IMR-90 (cell line): Measurements from ENCODE around the gene COL5A1.

Experiments used
- BHLHE40 ChIP-seq: fragments of 150-350 bp; IDR thresholded peaks from 2 replicates; pipeline ENCODE4 v1.6.1; 2016; ENCODE audit warnings: mild to moderate bottlenecking, low read depth, low read length
- CEBPB ChIP-seq: IDR thresholded peaks from 2 replicates; pipeline ENCODE4 v1.6.1; 2012; ENCODE audit warnings: low read depth, low read length, improper control_type of control experiment
- CTCF ChIP-seq: conservative IDR thresholded peaks from 2 replicates; pipeline ENCODE4 v1.5.1; 2012; ENCODE audit warnings: mild to moderate bottlenecking, low read depth, low read length, improper control_type of control experiment
- ELK1 ChIP-seq: fragments of 150-350 bp; IDR thresholded peaks from 2 replicates; pipeline ENCODE4 v1.6.1; 2016; ENCODE audit warnings: low read depth, mild to moderate bottlenecking, low read length, moderate library complexity, borderline replicate concordance
- FOS ChIP-seq: fragments of 150-350 bp; IDR thresholded peaks from 2 replicates; pipeline ENCODE4 v1.6.1; 2016; ENCODE audit warnings: low read depth, low read length
- MAFK ChIP-seq: IDR thresholded peaks from 2 replicates; pipeline ENCODE4 v1.6.1; 2012; ENCODE audit warnings: low read depth, low read length, improper control_type of control experiment
- MXI1 ChIP-seq: IDR thresholded peaks from 2 replicates; pipeline ENCODE4 v1.6.1; 2012; ENCODE audit warnings: low read depth, mild to moderate bottlenecking, low read length, moderate library complexity, borderline replicate concordance
- NFE2L2 ChIP-seq: fragments of 150-350 bp; IDR thresholded peaks from 2 replicates; pipeline ENCODE4 v1.6.1; 2016; ENCODE audit warnings: low read depth, mild to moderate bottlenecking, low read length
- POLR2A ChIP-seq: IDR thresholded peaks from 2 replicates; pipeline ENCODE4 v1.6.1; 2012; ENCODE audit warnings: mild to moderate bottlenecking, low read depth, low read length
- RAD21 ChIP-seq: IDR thresholded peaks from 2 replicates; pipeline ENCODE4 v1.6.1; 2012; ENCODE audit warnings: low read length, improper control_type of control experiment
- RCOR1 ChIP-seq: IDR thresholded peaks from 2 replicates; pipeline ENCODE4 v1.6.1; 2012; ENCODE audit warnings: mild to moderate bottlenecking, low read length, improper control_type of control experiment; ENCODE audit not compliant: insufficient replicate concordance
- RFX5 ChIP-seq: IDR thresholded peaks from 2 replicates; pipeline ENCODE4 v1.8.0; 2012; ENCODE audit warnings: low read depth, mild to moderate bottlenecking, low read length, moderate library complexity
- SMC3 ChIP-seq: fragments of 150-350 bp; IDR thresholded peaks from 2 replicates; pipeline ENCODE4 v1.6.1; 2016; ENCODE audit warnings: low read depth, mild to moderate bottlenecking, antibody characterized with exemption, low read length, moderate library complexity
- USF2 ChIP-seq: fragments of 150-350 bp; IDR thresholded peaks from 2 replicates; pipeline ENCODE4 v1.6.1; 2017; ENCODE audit warnings: mild to moderate bottlenecking, antibody characterized with exemption, low read length, low read depth

GRCh38 chr9:134695144-134695543, 53.5 kb downstream of the COL5A1 start:
- no peak for TF ChIP-seq CTCF
- no peak for TF ChIP-seq MAFK
- no peak for TF ChIP-seq RFX5
- no peak for TF ChIP-seq MXI1
- no peak for TF ChIP-seq NFE2L2
- no peak for TF ChIP-seq POLR2A
- TF ChIP-seq BHLHE40 = no peak
- no peak for TF ChIP-seq USF2
- TF ChIP-seq RAD21 = no peak
- no peak for TF ChIP-seq SMC3
- TF ChIP-seq FOS = no peak
- no peak for TF ChIP-seq CEBPB
- TF ChIP-seq ELK1 = no peak
- TF ChIP-seq RCOR1 = no peak
